GM23248 (cell line): ENCODE results near the gene PML. TPM values are rescaled to one million over a fixed set of nuclear protein-coding genes. Genes with fewer than 3 reads are reported as not detected.

Experiments
- DNase-seq: peaks from one replicate; pipeline ENCODE4 v3.0.0-alpha.2; 2015
- H2AFZ ChIP-seq: fragments of 200-600 bp; sonication (generic); 2 replicates; pipeline ENCODE4 v1.6.1; 2016; ENCODE audit warnings: antibody characterized with exemption
- H3F3A ChIP-seq: fragments of 200-600 bp; sonication (generic); 2 replicates; pipeline ENCODE4 v1.6.1; 2016; ENCODE audit warnings: mild to moderate bottlenecking, antibody characterized with exemption, mixed run types; ENCODE audit not compliant: insufficient read depth
- H3K27ac ChIP-seq: fragments of 200-600 bp; sonication (generic); 2 replicates; pipeline ENCODE4 v1.5.1; 2016; ENCODE audit warnings: mild to moderate bottlenecking
- H3K27me3 ChIP-seq: fragments of 200-600 bp; sonication (generic); replicated peaks from 2 replicates; pipeline ENCODE4 v1.6.1; 2016; ENCODE audit warnings: mild to moderate bottlenecking; ENCODE audit not compliant: insufficient read depth
- H3K36me3 ChIP-seq: fragments of 200-600 bp; sonication (generic); 2 replicates; pipeline ENCODE4 v1.6.1; 2016; ENCODE audit warnings: low read depth, mild to moderate bottlenecking
- H3K4me1 ChIP-seq: fragments of 200-600 bp; sonication (generic); 2 replicates; pipeline ENCODE4 v1.6.1; 2016; ENCODE audit warnings: mild to moderate bottlenecking; ENCODE audit not compliant: insufficient read depth
- H3K4me2 ChIP-seq: fragments of 200-600 bp; sonication (generic); one replicate; pipeline ENCODE4 v1.6.1; 2016; ENCODE audit warnings: mild to moderate bottlenecking; ENCODE audit not compliant: unreplicated experiment
- H3K4me3 ChIP-seq: fragments of 200-600 bp; sonication (generic); 2 replicates; pipeline ENCODE4 v1.5.1; 2016; ENCODE audit warnings: mild to moderate bottlenecking
- H3K79me2 ChIP-seq: fragments of 200-600 bp; sonication (generic); 2 replicates; pipeline ENCODE4 v1.6.1; 2016; ENCODE audit warnings: mild to moderate bottlenecking; ENCODE audit not compliant: insufficient read depth
- H3K9ac ChIP-seq: fragments of 200-600 bp; sonication (generic); 2 replicates; pipeline ENCODE4 v1.6.1; 2016; ENCODE audit warnings: mild to moderate bottlenecking
- H3K9me2 ChIP-seq: fragments of 200-600 bp; sonication (generic); 2 replicates; pipeline ENCODE4 v1.6.1; 2016; ENCODE audit warnings: mixed run types, mild to moderate bottlenecking, moderate library complexity; ENCODE audit not compliant: insufficient read depth
- H3K9me3 ChIP-seq: fragments of 200-600 bp; sonication (generic); one replicate; pipeline ENCODE4 v1.6.1; 2017; ENCODE audit warnings: low read depth
- H4K20me1 ChIP-seq: fragments of 200-600 bp; sonication (generic); 2 replicates; pipeline ENCODE4 v1.6.0; 2016; ENCODE audit not compliant: insufficient read depth
- EZH2 ChIP-seq: fragments of 200-600 bp; sonication (generic); IDR thresholded peaks from 2 replicates; pipeline ENCODE4 v1.6.1; 2018; ENCODE audit warnings: antibody characterized with exemption, mild to moderate bottlenecking; ENCODE audit not compliant: insufficient read depth, poor library complexity, severe bottlenecking
- EZH2phosphoT487 ChIP-seq: fragments of 200-600 bp; sonication (generic); IDR thresholded peaks from 2 replicates; pipeline ENCODE4 v1.6.1; 2018; ENCODE audit warnings: antibody characterized with exemption, moderate library complexity, mild to moderate bottlenecking, low read depth; ENCODE audit not compliant: insufficient read depth
- WGBS, 2 experiments: methylation state at CpG; one replicate each; pipeline ENCODE4 v1.1.6; 2015 to 2017; ENCODE audit warnings: low lambda C conversion rate in 2 of 2, low coverage in 1 of 2; ENCODE audit errors: missing lambda C conversion rate in 2 of 2; 5-methylcytosine and 5-hydroxymethylcytosine counted together
- in situ Hi-C: fragments of 300-500 bp; cut with MboI; formaldehyde crosslinking; loops from 2 replicates; pipeline ENCODE4 v1.15.0; 2020
- polyA plus RNA-seq: library from polyadenylated mRNA; unstranded; fragments of >200 nt; fragmentation: Nextera tagmentation; extraction: Ambion mirVana; gene quantifications from 2 replicates; pipeline ENCODE4 v1.2.1, GENCODE V29; 2016
- total RNA-seq: library from RNA; depleted of rRNA; stranded (reverse); fragments of >200 nt; shearing (Covaris generic); gene quantifications from 2 replicates; pipeline ENCODE4 v1.2.3, GENCODE V29; 2014

PML gene
- total and polyA plus RNA-seq, 2 experiments from 2014 or later: 52.9 to 74.7 TPM

DNA sequence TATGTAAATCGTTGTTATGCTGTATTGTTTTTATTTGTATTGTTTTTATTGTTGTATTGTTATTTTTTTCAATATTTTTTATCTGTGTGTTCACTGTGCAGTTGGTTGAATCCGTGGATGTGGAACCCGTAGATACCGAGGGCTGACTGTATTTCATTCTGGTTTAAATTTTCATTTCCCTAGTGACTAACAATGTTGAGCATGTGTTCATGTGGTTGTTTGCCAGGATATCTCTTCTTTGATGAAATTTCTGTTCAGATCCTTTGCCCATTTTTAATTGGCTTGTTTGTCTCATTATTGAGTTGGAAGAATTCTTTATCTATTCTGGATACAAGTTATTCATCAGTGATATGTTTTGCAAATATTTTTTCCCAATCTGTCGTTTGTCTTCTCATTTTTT lies 32.1 kb upstream of the PML start:
- no peak for TF ChIP-seq EZH2
- no peak for TF ChIP-seq EZH2phosphoT487
- DNase-seq: peak; percentile 60
- 34 to 39% methylated on average over 5 of the region's 5 CpGs for WGBS, 2 experiments
- Histone ChIP-seq H4K20me1 (no peaks in the 10 kb centered on the region), H3K9me3 (no peaks in the 10 kb centered on the region), H3K9me2 (no peaks in the 10 kb centered on the region), H3K36me3 (no peaks in the 10 kb centered on the region), H3K27ac (no peak overlapping the region), H3K27me3 (no peaks in the 10 kb centered on the region), H3K4me3 (no peak overlapping the region), H3K9ac (no peak overlapping the region), H3K4me1 (peaks cover 51% of the 10 kb centered on the region), H2AFZ (no peak overlapping the region), H3F3A (peaks cover 35% of the 10 kb centered on the region), H3K4me2 (no peak overlapping the region), H3K79me2 (no peaks in the 10 kb centered on the region)
- in situ Hi-C loops: no loop called here

DNA sequence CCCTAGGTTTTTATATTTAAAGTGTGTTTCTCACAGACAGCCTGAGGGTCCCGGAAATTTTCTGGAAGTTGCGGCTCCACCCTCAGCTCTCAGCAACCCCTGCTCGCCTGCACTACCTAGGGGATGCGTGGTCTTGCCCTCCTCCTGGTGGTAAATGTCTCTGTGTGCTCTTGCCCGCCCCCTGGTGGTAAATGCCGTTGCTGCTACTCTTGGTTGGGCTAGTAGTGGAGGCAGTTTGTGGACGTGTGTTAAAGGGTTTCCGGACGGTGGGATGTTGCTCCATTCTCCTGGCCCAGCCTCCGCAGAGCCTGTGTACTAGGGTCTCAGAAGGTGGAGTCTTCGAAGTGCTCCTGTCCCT lies 29.8 kb upstream of the PML start:
- no peak for TF ChIP-seq EZH2
- no peak for TF ChIP-seq EZH2phosphoT487
- no peak overlapping the region for H3K4me3 ChIP-seq
- in situ Hi-C loops: no loop called here

DNA sequence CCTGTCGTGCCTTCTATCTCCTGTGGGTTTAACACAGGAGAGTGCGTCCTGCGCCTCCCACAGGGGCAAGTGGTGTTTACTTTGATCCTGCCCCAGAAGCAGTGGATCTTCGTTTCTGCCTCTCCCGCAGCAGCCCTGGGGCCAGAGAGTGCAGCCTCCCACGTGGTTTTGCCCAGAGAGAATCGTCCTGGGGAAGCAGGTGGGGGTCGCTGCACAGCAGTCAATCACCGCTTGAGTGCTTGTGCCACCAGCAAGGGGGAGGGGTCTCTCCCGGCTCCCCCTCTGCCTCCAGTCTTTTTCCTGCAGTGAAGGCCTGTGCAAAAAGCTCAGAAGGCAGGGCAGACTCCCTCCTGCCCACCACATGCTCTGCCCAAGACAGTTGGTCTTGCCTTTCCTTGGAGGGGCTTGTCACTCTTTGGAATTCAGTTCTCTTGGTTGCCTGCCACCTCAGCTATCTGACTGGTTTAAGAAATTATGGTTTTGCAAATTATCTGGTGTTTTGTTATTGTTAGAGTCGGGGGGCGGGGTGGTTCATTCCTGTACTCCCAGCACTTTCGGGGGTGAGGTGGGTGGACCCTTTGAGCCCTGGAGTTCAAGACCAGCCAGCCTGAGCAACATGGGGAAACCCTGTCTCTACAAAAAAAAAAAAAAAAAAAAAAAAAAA lies 29.3 kb upstream of the PML start:
- no peaks in the 10 kb centered on the region for H3K36me3 ChIP-seq
- DNase-seq: peak; percentile 27
- peaks cover 35% of the 10 kb centered on the region for H3K4me1 ChIP-seq
- no peaks in the 10 kb centered on the region for H3K9me3 ChIP-seq
- no peaks in the 10 kb centered on the region for H3K79me2 ChIP-seq
- no peaks in the 10 kb centered on the region for H3K9me2 ChIP-seq
- no peaks in the 10 kb centered on the region for H4K20me1 ChIP-seq
- H3K27me3 ChIP-seq: no peaks in the 10 kb centered on the region
- peaks cover 17% of the 10 kb centered on the region; the same call in 1 of the 2 replicates for H3F3A ChIP-seq
- peak overlapping the region; percentile 66; the same call in 1 of the 2 replicates for H2AFZ ChIP-seq
- in situ Hi-C loops: no loop called here
- no peak overlapping the region for H3K4me3 ChIP-seq
- 41 to 42% methylated on average over 13 of the region's 13 CpGs for WGBS, 2 experiments
- peak overlapping the region; percentile 25 for H3K27ac ChIP-seq
- H3K9ac ChIP-seq: no peak overlapping the region
- peak overlapping the region; percentile 48 for H3K4me2 ChIP-seq
- TF ChIP-seq EZH2phosphoT487 (no peak), EZH2 (no peak)

More for the DNA sequence above, 29.8 kb upstream of the PML start:
- Histone ChIP-seq H3K9me2 (no peaks in the 10 kb centered on the region), H2AFZ (peak overlapping the region; percentile 66; the same call in 1 of the 2 replicates), H3K9me3 (no peaks in the 10 kb centered on the region), H3K27ac (no peak overlapping the region), H3K27me3 (no peaks in the 10 kb centered on the region), H3K79me2 (no peaks in the 10 kb centered on the region), H3K9ac (no peak overlapping the region), H3K4me1 (peaks cover 35% of the 10 kb centered on the region), H4K20me1 (no peaks in the 10 kb centered on the region), H3K36me3 (no peaks in the 10 kb centered on the region), H3K4me2 (peak overlapping the region; percentile 24), H3F3A (peaks cover 17% of the 10 kb centered on the region; the same call in 1 of the 2 replicates)
- 7 to 12% methylated on average over 11 of the region's 11 CpGs for WGBS, 2 experiments
- peak; percentile 77 for DNase-seq

DNA sequence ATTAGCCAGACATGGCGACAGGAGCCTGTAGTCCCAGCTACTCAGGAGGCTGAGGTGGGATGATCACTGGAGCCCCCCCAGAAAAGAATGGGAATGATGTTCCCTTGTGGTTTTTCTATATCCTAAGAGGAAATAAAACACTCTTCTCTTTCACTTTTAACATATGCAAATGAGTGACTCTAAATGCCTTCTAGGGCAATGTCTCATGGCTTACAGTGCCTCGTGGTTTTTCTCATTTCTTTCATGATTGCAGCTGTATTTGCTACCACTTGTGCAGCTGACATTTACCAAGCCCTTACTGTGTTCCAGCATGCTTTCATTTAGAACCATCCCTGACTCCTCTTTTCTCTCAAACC lies 28.8 kb upstream of the PML start:
- peak; percentile 74 for DNase-seq
- no peak for TF ChIP-seq EZH2phosphoT487
- no peak for TF ChIP-seq EZH2
- Histone ChIP-seq H3K4me2 (peak overlapping the region; percentile 48), H3K9me2 (no peaks in the 10 kb centered on the region), H4K20me1 (no peaks in the 10 kb centered on the region), H2AFZ (0 out of 2 replicates have a peak overlapping the region, but pooled peaks have one; percentile 66), H3K79me2 (no peaks in the 10 kb centered on the region), H3K27me3 (no peaks in the 10 kb centered on the region), H3K4me3 (no peak overlapping the region), H3F3A (peaks cover 17% of the 10 kb centered on the region; the same call in 1 of the 2 replicates), H3K36me3 (no peaks in the 10 kb centered on the region), H3K4me1 (peaks cover 35% of the 10 kb centered on the region), H3K27ac (peak overlapping the region; percentile 25), H3K9ac (no peak overlapping the region), H3K9me3 (no peaks in the 10 kb centered on the region)
- 32 to 46% methylated on average over 2 of the region's 2 CpGs for WGBS, 2 experiments
- in situ Hi-C loops: no loop called here
